H1 (cell line): ENCODE data around the gene TP53BP2. TPM values are rescaled to one million over a fixed set of nuclear protein-coding genes. Genes with fewer than 3 reads are reported as not detected.

Experiments used
- CTCF ChIA-PET: fragments of 300-600 bp; sonication (Branson Sonifier 250); formaldehyde crosslinking; loops from one replicate; lab custom pipeline; 2021; ENCODE audit not compliant: partially characterized antibody; lab: Charles Lee
- POLR2A ChIA-PET: fragments of 300-600 bp; sonication (Branson Sonifier 250); formaldehyde crosslinking; loops from one replicate; lab custom pipeline; 2021; ENCODE audit warnings: inconsistent platforms; ENCODE audit not compliant: partially characterized antibody; lab: Charles Lee
- DNase-seq, 2 experiments: peaks; one replicate each; pipeline versions ENCODE4 v3.0.0 to v3.0.0-alpha.2; 2010 to 2022; ENCODE audit warnings: low spot score in 2 of 2, low read depth in 1 of 2, mixed read lengths in 1 of 2
- FAIRE-seq: peaks from 2 replicates; lab custom pipeline; 2011; peaks lifted over from hg19 to GRCh38; lab: Jason Lieb, UNC
- H2AFZ ChIP-seq: 2 replicates; pipeline ENCODE4 v1.8.1; 2012; ENCODE audit warnings: low read length, inconsistent platforms
- H2AK5ac ChIP-seq: 2 replicates; pipeline ENCODE4 v1.6.1; 2013; ENCODE audit warnings: low read depth, low read length
- H2BK120ac ChIP-seq: replicated peaks from 2 replicates; pipeline ENCODE3; 2013; ENCODE audit warnings: low read depth, low read length, inconsistent platforms
- H2BK12ac ChIP-seq: 2 replicates; pipeline ENCODE4 v1.6.1; 2013; ENCODE audit warnings: low read depth, low read length
- H2BK15ac ChIP-seq: 2 replicates; pipeline ENCODE4 v1.6.1; 2013; ENCODE audit warnings: low read length
- H2BK20ac ChIP-seq: 2 replicates; pipeline ENCODE4 v1.6.1; 2013; ENCODE audit warnings: low read length
- H2BK5ac ChIP-seq: 2 replicates; pipeline ENCODE4 v1.6.1; 2013; ENCODE audit warnings: low read depth, low read length
- H3K14ac ChIP-seq: 2 replicates; pipeline ENCODE4 v1.6.1; 2013; ENCODE audit warnings: inconsistent platforms; ENCODE audit not compliant: insufficient read length
- H3K18ac ChIP-seq: 2 replicates; pipeline ENCODE4 v1.6.1; 2013; ENCODE audit warnings: low read length; ENCODE audit errors: extremely low read depth
- H3K23ac ChIP-seq: 2 replicates; pipeline ENCODE4 v1.6.1; 2013; ENCODE audit warnings: inconsistent platforms; ENCODE audit not compliant: insufficient read length
- H3K23me2 ChIP-seq: 2 replicates; pipeline ENCODE4 v1.6.1; 2013; ENCODE audit warnings: low read depth, low read length
- H3K27ac ChIP-seq: 2 replicates; pipeline ENCODE4 v1.6.1; 2011; ENCODE audit warnings: low read depth, low read length, inconsistent platforms
- H3K27me3 ChIP-seq, 4 experiments: replicated peaks in 1 of 4; 1 replicate in 1 of 4; 2 replicates in 3 of 4; pipeline versions ENCODE4 v1.6.1 to v1.8.1; 2011 to 2013; ENCODE audit warnings: low read length in 3 of 4, mild to moderate bottlenecking in 3 of 4, inconsistent platforms in 2 of 4, mixed read lengths in 2 of 4, moderate library complexity in 1 of 4; ENCODE audit not compliant: control insufficient read depth in 3 of 4, insufficient read depth in 3 of 4; ENCODE audit errors: extremely low read depth in 1 of 4
- H3K36me3 ChIP-seq, 4 experiments: 2 replicates each; pipeline versions ENCODE4 v1.6.1 to v1.8.1; 2011 to 2013; ENCODE audit warnings: mild to moderate bottlenecking in 4 of 4, low read length in 3 of 4, moderate library complexity in 2 of 4, control low read depth in 1 of 4, inconsistent platforms in 1 of 4; ENCODE audit not compliant: insufficient read depth in 4 of 4, control insufficient read depth in 2 of 4
- H3K4ac ChIP-seq: replicated peaks from 2 replicates; pipeline ENCODE3; 2013; ENCODE audit warnings: low read length, low read depth, mixed read lengths, inconsistent platforms; ENCODE audit not compliant: insufficient read length
- H3K4me1 ChIP-seq, 4 experiments: replicated peaks in 1 of 4; 1 replicate in 1 of 4; 2 replicates in 3 of 4; pipeline versions ENCODE4 v1.6.1 to v1.8.1; 2011 to 2013; ENCODE audit warnings: low read length in 3 of 4, inconsistent platforms in 2 of 4, mixed read lengths in 1 of 4; ENCODE audit not compliant: insufficient read depth in 4 of 4, control insufficient read depth in 3 of 4
- H3K4me2 ChIP-seq, 2 experiments: 2 replicates each; pipeline versions ENCODE4 v1.6.1 to v1.8.1; 2011 to 2013; ENCODE audit warnings: low read depth in 2 of 2, low read length in 2 of 2, control low read depth in 1 of 2, inconsistent platforms in 1 of 2, mild to moderate bottlenecking in 1 of 2; ENCODE audit not compliant: insufficient read depth in 1 of 2
- H3K4me3 ChIP-seq, 4 experiments: fragments of 200-600, 300-600 bp in 1 of 4; sonication (generic), shearing (Covaris generic), sonication (Bioruptor Twin) in 1 of 4; 2 replicates each; pipeline versions ENCODE4 v1.5.1 to v1.8.1; 2011 to 2016; ENCODE audit warnings: low read length in 4 of 4, low read depth in 3 of 4, control low read depth in 2 of 4, inconsistent platforms in 2 of 4, mild to moderate bottlenecking in 2 of 4, mixed read lengths in 1 of 4, moderate library complexity in 1 of 4; ENCODE audit not compliant: insufficient read depth in 2 of 4; ENCODE audit errors: extremely low read depth in 1 of 4
- H3K56ac ChIP-seq: replicated peaks from 2 replicates; pipeline ENCODE3; 2013; ENCODE audit warnings: low read depth, mild to moderate bottlenecking, mixed read lengths, low read length, inconsistent platforms; ENCODE audit not compliant: insufficient read length
- H3K79me1 ChIP-seq: 2 replicates; pipeline ENCODE4 v1.6.1; 2013; ENCODE audit warnings: low read depth, low read length, control low read depth
- H3K79me2 ChIP-seq, 2 experiments: 2 replicates each; pipeline versions ENCODE4 v1.6.1 to v1.8.1; 2012 to 2013; ENCODE audit warnings: low read length in 2 of 2, mild to moderate bottlenecking in 2 of 2, inconsistent platforms in 1 of 2; ENCODE audit not compliant: insufficient read depth in 2 of 2, control insufficient read depth in 1 of 2
- H3K9ac ChIP-seq, 4 experiments: replicated peaks in 1 of 4; 1 replicate in 1 of 4; 2 replicates in 3 of 4; pipeline versions ENCODE4 v1.6.1 to v1.8.1; 2011 to 2013; ENCODE audit warnings: low read depth in 3 of 4, low read length in 3 of 4, control low read depth in 2 of 4, mild to moderate bottlenecking in 2 of 4, moderate library complexity in 2 of 4, inconsistent platforms in 1 of 4; ENCODE audit errors: extremely low read depth in 1 of 4
- H3K9me3 ChIP-seq, 2 experiments: 2 replicates each; pipeline versions ENCODE4 v1.6.1 to v1.8.1; 2012 to 2013; ENCODE audit warnings: mild to moderate bottlenecking in 2 of 2, moderate library complexity in 2 of 2, control low read depth in 1 of 2, inconsistent platforms in 1 of 2, low read depth in 1 of 2, low read length in 1 of 2, mixed read lengths in 1 of 2; ENCODE audit not compliant: insufficient read depth in 2 of 2
- H4K20me1 ChIP-seq, 2 experiments: replicated peaks in 1 of 2; 2 replicates each; pipeline versions ENCODE3 to v1.8.1; 2011 to 2013; ENCODE audit warnings: inconsistent platforms in 2 of 2, low read length in 2 of 2, mild to moderate bottlenecking in 1 of 2; ENCODE audit not compliant: insufficient read depth in 2 of 2, control insufficient read depth in 1 of 2
- H4K5ac ChIP-seq: 2 replicates; pipeline ENCODE4 v1.6.1; 2013; ENCODE audit warnings: low read length, low read depth, mixed read lengths, inconsistent platforms; ENCODE audit not compliant: insufficient read length
- H4K8ac ChIP-seq: 2 replicates; pipeline ENCODE4 v1.8.0; 2013; ENCODE audit warnings: mild to moderate bottlenecking, moderate library complexity, low read length, inconsistent platforms; ENCODE audit not compliant: insufficient read depth; ENCODE audit errors: extremely low read depth
- H4K91ac ChIP-seq: replicated peaks from 2 replicates; pipeline ENCODE3; 2013; ENCODE audit warnings: low read length, mixed read lengths, inconsistent platforms; ENCODE audit not compliant: insufficient read length
- BCL11A ChIP-seq, 2 experiments: IDR thresholded peaks; one replicate each; pipeline ENCODE4 v1.6.1; 2011; ENCODE audit warnings: low read depth in 2 of 2, low read length in 2 of 2, mild to moderate bottlenecking in 2 of 2
- BRCA1 ChIP-seq: IDR thresholded peaks from 2 replicates; pipeline ENCODE4 v1.6.1; 2012; ENCODE audit warnings: low read depth, low read length, improper control_type of control experiment
- CREB1 ChIP-seq: IDR thresholded peaks from 2 replicates; pipeline ENCODE4 v1.6.1; 2012; ENCODE audit warnings: inconsistent platforms
- GABPA ChIP-seq: IDR thresholded peaks from 2 replicates; pipeline ENCODE4 v1.6.1; 2011; ENCODE audit warnings: mild to moderate bottlenecking, low read length, moderate library complexity, borderline replicate concordance; ENCODE audit not compliant: insufficient read depth
- GTF2F1 ChIP-seq: IDR thresholded peaks from 2 replicates; pipeline ENCODE4 v1.6.1; 2012; ENCODE audit warnings: low read depth, low read length, improper control_type of control experiment, borderline replicate concordance
- HDAC2 ChIP-seq, 2 experiments: fragments of 300-600 bp in 1 of 2; sonication (generic) in 1 of 2; IDR thresholded peaks; 2 replicates each; pipeline ENCODE4 v1.6.1; 2011 to 2012; ENCODE audit warnings: low read depth in 2 of 2, low read length in 2 of 2, mild to moderate bottlenecking in 2 of 2, moderate library complexity in 2 of 2, borderline replicate concordance in 1 of 2, inconsistent platforms in 1 of 2
- HDAC6 ChIP-seq: IDR thresholded peaks from one replicate; pipeline ENCODE4 v1.7.1; 2012; ENCODE audit warnings: low read depth, mild to moderate bottlenecking, inconsistent platforms, low read length, moderate library complexity
- MAFK ChIP-seq: IDR thresholded peaks from 2 replicates; pipeline ENCODE4 v1.6.1; 2012; ENCODE audit warnings: low read depth, mild to moderate bottlenecking, improper control_type of control experiment, low read length
- NRF1 ChIP-seq: IDR thresholded peaks from 2 replicates; pipeline ENCODE4 v1.6.1; 2011; ENCODE audit warnings: mild to moderate bottlenecking, low read depth, low read length, improper control_type of control experiment
- POU5F1 ChIP-seq: IDR thresholded peaks from 2 replicates; pipeline ENCODE4 v1.6.1; 2011; ENCODE audit warnings: low read depth, mild to moderate bottlenecking, low read length, moderate library complexity
- RFX5 ChIP-seq: IDR thresholded peaks from 2 replicates; pipeline ENCODE4 v1.6.1; 2011; ENCODE audit warnings: low read depth, low read length, improper control_type of control experiment, borderline replicate concordance
- SP2 ChIP-seq: IDR thresholded peaks from 2 replicates; pipeline ENCODE4 v1.6.1; 2012; ENCODE audit warnings: mild to moderate bottlenecking, low read length, inconsistent platforms
- SP4 ChIP-seq: IDR thresholded peaks from 2 replicates; pipeline ENCODE4 v1.6.1; 2012; ENCODE audit warnings: low read length, inconsistent platforms
- YY1 ChIP-seq: IDR thresholded peaks from 2 replicates; pipeline ENCODE4 v1.6.1; 2011; ENCODE audit warnings: low read depth, mild to moderate bottlenecking, low read length
- WGBS, 2 experiments: shearing (Covaris generic) in 1 of 2; methylation state at CpG; one replicate each; pipeline versions ENCODE4 v1.1.6 to v1.1.7; 2013 to 2015; ENCODE audit warnings: low lambda C conversion rate in 2 of 2, mixed read lengths in 2 of 2, inconsistent platforms in 1 of 2, low coverage in 1 of 2, missing lambda C conversion rate in 1 of 2; ENCODE audit not compliant: insufficient replicate concordance in 2 of 2, insufficient coverage in 1 of 2, insufficient read length in 1 of 2; ENCODE audit errors: extremely low coverage in 1 of 2, missing lambda C conversion rate in 1 of 2; 5-methylcytosine and 5-hydroxymethylcytosine counted together
- polyA plus RNA-seq, 7 experiments: library from polyadenylated mRNA; depleted of rRNA in 3 of 7; stranded (reverse) in 5 of 7; unstranded in 2 of 7; fragments of >200 nt in 5 of 7; fragments of 200-250 nt in 2 of 7; gene quantifications; 1 replicate in 5 of 7; 2 replicates in 1 of 7; 4 replicates in 1 of 7; pipeline versions ENCODE4 v1.2.1 to v1.2.3, GENCODE V29; 2011 to 2013; ENCODE audit warnings: missing spikeins in 2 of 7, mixed read lengths in 2 of 7
- total RNA-seq: library from RNA; stranded (reverse); fragmentation: NEBNext Ultra II Directional; extraction: Animal tissue kit (Norgen Biotek cat#: 25700); gene quantifications from 2 replicates; pipeline ENCODE4 v1.2.1, GENCODE V29; 2021
- TF ChIP-seq, protein P1 (sequence below): IDR thresholded peaks from 2 replicates; pipeline ENCODE4 v1.6.1; 2012; ENCODE audit warnings: inconsistent platforms

TP53BP2 gene
- total and polyA plus RNA-seq, 2 of the 8 experiments (the other 6 are each of a cell fraction or from before 2014, with no cell fraction given), result 18.0 to 38.7 TPM

DNA sequence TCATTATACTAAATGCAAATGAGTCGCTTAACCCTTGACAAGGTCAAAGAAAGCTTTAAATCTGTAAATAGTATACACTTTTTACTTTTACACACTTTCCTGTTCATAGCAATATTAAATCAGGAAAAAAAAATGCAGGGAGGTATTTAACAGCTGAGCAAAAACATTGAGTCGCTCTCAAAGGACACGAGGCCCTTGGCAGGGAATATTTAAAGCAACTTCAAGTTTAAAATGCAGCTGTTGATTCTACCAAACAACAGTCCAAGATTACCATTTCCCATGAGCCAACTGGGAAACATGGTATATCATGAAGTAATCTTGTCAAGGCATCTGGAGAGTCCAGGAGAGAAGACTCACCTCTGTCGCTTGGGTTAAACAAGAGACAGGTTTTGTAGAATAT is 70.7 kb downstream of the TP53BP2 start:
- Histone ChIP-seq H2BK15ac (no peak overlapping the region), H3K9me3 (no peaks in the 10 kb centered on the region), H4K8ac (no peak overlapping the region), H3K4me3 (no peak overlapping the region), H2AK5ac (no peak overlapping the region), H2BK5ac (no peak overlapping the region), H3K4ac (no peak overlapping the region), H3K4me2 (no peak overlapping the region), H3K18ac (no peak overlapping the region), H3K23me2 (no peaks in the 10 kb centered on the region), H3K23ac (no peak overlapping the region), H4K5ac (no peak overlapping the region), H3K14ac (no peak overlapping the region), H4K20me1 (no peaks in the 10 kb centered on the region), H3K56ac (no peak overlapping the region), H2BK12ac (no peak overlapping the region), H3K79me2 (no peaks in the 10 kb centered on the region), H3K9ac (no peak overlapping the region), H2AFZ (no peak overlapping the region), H3K4me1 (peaks cover 0 to 5% (median 2%) of the 10 kb centered on the region in 4 experiments; a peak in 2 of 7 replicates), H3K27me3 (no peaks in the 10 kb centered on the region), H2BK20ac (no peak overlapping the region), H3K27ac (no peak overlapping the region), H3K79me1 (no peaks in the 10 kb centered on the region), H3K36me3 (peaks cover 6 to 45% (median 26%) of the 10 kb centered on the region in 4 experiments), H4K91ac (no peak overlapping the region), H2BK120ac (no peak overlapping the region)
- CTCF ChIA-PET, result interaction anchor here (0.7 to 2.0 kb wide), 4 partner anchors 10 to 79 kb away, joined by 3 to 7 read pairs (median 6); no protein-coding TSS in a partner anchor
- FAIRE-seq (no peak), DNase-seq (no peak)
- 79% methylated on average over 4 of the region's 4 CpGs; no CpG with 5 or more reads in 1 of the 2 experiments for WGBS, 2 experiments
- POLR2A ChIA-PET, result interaction anchor here (0.8 to 1.3 kb wide), 2 partner anchors 13 to 14 kb away, joined by 3 read pairs; no protein-coding TSS in a partner anchor
- no peak for TF ChIP-seq POU5F1
- no peak for TF ChIP-seq YY1
- no peak for TF ChIP-seq HDAC6
- TF ChIP-seq BRCA1, result no peak
- no peak for TF ChIP-seq RFX5
- TF ChIP-seq SP2, result no peak
- no peak for TF ChIP-seq CREB1
- no peak for TF ChIP-seq GABPA
- TF ChIP-seq, protein P1, sequence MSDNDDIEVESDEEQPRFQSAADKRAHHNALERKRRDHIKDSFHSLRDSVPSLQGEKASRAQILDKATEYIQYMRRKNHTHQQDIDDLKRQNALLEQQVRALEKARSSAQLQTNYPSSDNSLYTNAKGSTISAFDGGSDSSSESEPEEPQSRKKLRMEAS, result no peak
- TF ChIP-seq HDAC2 (IDR thresholded peaks at IDR 0.05; ENCODE audit: borderline replicate concordance in 1 of 2, low read depth in 2 of 2, low read length in 2 of 2), result no peak
- no peak for TF ChIP-seq GTF2F1
- TF ChIP-seq MAFK, result no peak
- no peak for TF ChIP-seq SP4
- TF ChIP-seq NRF1, result no peak
- no peak for TF ChIP-seq BCL11A (IDR thresholded peaks at IDR 0.05; ENCODE audit: low read depth in 2 of 2, low read length in 2 of 2)
